GM18499 (cell line): ENCODE measurements around the gene PBX4.

Experiments
- ATAC-seq: cut with Tn5 transposase; IDR thresholded peaks from one replicate; pipeline ENCODE4 v1.9.1; 2021; ENCODE audit warnings: moderate number of reproducible peaks; ENCODE audit not compliant: insufficient read depth, unreplicated experiment

PBX4 gene

DNA sequence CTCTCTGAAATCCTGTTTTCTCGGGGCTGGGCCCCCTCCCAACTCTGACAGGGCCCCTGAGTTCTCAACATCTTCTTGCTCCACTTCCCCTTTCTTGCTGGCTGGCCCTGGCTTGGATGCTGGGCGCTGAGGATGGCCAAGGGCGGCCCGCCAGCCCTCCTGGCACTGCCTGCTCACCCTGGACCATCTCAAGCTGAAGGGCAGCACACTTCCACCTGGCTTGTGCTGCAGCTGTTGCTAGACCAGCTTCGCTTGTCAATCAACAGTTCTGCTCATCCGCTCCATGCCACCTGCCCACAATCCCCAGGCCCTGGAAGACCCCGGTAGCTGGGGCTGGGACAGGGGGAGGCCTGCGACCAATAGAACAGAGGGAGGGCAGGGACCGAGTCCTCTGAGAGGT, 31.8 kb upstream of the PBX4 start:
- ATAC-seq: no peak

DNA sequence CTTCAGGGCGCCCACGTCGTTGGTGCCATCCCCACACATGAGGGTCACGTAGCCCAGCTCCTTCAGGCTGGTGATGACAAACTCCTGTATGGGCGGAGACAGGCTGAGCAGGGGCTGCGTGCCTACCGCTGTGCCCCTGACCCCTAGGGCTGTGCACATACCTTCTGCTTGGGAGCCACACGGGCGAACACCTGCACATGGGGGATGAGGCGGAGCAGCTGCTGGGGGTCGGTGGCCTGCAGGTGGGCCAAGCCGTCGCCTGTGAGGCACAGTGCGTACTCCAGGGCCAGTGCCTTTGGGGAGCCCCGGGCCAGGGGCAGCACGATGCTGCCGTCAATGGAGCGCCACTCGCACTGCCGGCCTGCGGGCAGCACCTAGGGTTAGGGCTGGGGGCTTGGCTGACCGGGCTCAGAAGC, 31.1 kb upstream of the PBX4 start:
- ATAC-seq: no peak

DNA sequence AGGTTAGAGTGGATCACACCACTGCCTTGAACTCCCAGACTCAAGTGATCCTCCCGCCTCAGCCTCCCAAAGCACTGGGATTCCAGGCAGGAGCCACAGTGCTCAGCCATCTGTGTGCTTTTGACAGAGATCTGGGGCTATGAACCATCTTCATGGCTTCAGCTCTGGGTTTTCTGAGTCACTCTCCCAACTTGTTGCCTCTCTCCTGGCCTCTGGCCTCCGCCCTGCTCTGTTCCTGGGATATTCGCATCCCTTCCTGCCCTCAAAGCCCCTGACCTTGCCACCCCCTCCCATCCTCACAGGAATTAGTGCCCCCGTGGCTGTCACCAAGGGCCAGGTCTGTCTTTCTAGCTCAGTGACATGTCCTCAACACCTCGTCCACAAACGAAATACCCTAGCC, 30.7 kb upstream of the PBX4 start:
- ATAC-seq: no peak

DNA sequence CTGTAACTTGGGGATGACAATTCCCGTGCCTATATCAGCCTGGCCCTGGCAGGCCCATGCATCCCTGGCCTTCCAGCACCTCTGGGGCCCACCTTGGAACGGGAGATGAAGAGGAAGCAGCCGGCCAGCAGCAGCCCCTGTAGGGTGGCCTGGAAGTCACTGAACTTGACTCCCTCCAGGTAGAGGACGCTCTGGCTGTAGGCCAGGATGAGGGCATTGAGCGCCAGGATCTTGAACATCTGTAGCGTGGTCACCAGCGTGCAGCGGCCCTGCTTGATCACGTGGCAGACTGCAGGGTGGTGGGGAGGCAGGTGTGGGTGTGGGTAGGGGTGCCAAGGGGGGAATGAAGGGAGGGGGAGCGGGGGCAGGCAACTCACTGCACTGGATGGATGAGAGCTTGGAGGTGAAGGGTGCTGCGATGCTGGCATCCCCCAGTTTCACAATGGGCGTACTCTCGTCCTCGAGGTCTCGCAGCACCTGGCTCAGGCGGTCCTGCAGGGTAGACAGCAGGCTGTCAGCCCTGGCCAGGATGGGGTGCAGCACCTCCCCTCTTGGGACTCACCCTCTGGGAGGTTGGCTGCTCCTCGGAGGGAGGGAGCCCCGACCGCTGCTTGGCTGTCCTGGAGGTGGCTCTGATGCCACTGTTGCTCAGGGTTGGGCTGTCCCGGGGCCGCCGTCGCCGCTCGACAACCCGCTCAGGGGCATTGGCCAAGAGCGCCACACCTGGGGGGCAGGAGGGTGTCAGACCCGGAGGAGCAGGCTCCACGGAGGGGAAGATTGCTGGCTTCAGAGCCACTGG, 28.7 kb upstream of the PBX4 start:
- no peak for ATAC-seq

DNA sequence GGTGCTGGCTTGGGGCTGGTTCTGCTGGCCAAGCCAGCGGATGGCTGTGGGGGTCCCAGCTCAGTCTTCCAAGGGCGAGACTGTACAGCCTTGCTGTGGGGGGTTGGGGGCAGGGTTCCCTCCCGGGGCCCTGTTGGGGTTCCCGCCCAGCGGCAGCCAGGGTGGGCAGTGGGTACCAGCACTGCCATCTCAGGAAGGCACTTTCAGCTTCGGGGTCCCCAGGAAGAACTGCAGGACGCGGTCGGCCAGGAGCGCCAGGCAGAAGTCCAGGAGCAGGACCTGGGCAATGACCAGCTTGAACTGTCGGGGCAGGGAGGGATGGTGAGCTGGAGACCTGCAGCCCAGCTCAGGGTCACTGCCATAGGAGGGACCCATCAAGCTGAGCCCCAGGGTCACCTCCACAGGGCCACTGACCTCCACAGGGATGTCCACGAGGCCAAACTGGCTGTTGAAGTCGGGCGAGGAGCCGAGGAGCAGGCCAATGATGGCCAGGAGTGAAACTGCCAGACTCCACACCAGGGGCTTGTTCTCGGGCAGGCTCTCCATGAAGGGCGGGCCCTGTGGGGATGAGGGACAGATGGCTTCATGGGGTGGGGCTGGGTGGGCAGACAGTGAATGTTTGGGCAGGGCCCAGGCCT, 26.9 kb upstream of the PBX4 start:
- ATAC-seq: no peak

DNA sequence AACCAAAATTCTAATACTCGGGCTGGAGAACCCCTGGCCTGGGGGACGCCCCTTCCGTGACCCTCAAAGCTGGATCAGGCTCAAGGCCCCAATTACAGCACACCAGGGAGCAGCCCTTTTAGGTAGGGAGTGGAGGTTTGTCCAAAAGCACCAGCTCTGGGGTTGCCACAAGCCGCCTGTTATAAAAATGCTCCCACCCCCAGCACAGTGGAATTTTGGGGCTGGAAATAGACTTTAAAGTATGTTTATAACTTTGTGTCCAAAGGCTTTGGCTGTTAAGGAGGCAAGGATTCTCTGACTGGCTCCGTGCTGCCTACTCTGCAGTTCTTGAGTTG, 25.5 kb upstream of the PBX4 start:
- no peak for ATAC-seq

DNA sequence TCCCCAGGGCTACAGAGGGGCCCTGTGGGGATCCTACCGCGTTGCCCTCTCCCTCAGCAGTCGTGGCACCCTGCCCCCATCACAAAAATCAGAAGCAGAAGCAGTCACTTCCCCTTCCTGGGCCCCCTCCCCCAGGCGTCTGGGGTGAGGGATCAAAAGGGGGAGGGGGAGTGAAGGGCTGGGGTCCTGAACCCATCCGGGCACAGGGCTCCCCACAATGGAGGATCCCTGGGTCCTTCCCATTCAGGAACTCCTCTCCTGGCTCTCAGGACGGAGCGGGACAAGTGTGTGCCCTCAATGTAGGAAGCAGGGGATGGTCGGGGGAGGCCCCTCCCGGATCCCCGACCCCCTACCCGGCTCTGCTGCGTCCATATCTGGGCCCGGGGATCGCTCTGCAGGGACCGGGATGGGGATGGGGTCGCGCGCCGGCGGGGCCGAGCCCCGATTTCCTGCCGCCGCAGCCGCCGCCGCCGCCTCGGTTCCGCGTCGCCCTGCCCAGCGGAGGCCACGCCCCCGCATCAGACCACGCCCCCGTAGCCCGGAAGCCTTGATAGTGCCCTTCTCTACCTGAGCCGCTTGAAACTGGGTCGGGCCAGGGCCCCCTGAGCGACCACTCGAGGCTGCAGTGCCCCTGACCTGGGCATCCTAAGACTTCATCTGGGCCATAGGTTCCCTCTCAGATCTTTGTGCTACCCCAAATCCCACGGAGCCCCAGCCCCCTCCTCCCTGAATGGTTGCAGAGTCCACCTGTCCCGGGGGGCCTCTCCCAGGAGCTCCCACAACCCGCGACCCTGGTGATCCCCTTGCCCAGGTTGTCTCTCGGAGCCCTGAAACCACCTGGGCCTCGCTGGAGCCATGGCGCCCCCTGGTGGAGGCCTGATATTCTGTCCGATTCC, 24.9 kb upstream of the PBX4 start, which contains the start of gene GMIP:
Gene GMIP (minus strand): TSS at position 500 of the 896 bp plus-strand sequence. CDS start 128 bp downstream, at position 372.
- no peak for ATAC-seq

DNA sequence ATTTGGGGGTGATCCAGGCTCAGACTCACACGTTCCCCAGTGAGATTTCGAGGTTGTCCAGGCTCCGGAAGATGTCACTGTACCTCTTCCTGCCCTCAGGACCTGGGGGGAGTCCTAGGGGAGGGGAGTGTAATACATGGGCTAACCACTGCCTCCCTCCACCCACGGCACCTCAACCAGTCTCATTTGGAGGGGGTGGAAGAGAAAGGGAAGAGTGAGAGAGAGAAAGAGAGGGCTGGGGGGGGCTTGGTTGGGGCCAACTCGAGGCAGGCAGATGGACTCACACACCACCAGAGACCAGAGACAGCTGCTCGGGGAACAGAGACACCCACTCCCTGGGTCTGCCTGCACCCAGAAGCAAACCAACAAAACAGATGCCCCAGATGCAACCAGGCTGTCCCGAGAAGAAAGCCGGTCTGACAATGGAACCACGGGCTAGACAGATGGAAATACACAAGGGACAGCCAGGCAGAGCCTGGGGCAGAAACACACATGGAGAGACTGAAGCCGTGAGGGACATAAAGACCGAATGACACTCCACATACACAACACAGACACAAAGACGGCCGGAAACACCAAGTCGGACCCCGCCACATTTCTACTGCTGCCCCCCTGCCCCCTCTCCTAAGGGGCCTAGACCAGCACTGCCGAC, 24.1 kb upstream of the PBX4 start:
- no peak for ATAC-seq

DNA sequence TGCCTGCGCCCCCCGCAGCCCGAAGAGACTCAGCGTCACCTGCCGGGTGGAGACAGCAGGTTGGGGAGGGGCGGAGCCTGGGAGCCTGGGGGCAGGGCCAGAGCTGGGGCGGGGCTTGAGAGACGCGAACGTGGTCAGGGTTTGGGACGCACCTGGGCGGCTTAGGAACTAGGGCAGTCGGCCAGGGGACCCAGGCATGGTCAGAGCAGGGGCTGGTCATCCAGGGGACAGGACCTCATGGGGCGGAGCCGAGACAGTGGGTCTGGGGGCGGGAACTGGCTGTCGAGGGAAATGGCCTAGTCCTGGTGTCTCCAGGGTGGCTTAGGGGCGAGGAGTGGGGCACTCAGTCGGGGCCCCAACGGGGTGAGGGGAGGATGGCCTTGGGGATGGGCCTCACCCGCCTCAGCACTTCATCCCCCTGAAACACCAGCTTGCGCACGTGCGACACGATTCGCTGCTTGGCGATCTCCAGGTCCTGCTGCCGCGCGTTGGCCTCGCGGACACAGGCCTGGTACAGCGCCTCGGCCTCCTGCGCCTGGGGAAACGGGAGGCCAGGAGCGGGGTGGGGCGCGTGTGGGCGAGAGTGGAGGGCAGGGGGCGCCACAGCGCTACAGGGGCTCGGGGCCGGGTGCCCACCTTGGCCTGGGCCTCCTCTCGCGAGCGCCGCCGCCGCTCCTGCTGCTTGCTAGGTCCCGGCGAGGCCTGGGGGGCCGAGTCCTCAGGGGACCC, 19.2 kb upstream of the PBX4 start:
- no peak for ATAC-seq

DNA sequence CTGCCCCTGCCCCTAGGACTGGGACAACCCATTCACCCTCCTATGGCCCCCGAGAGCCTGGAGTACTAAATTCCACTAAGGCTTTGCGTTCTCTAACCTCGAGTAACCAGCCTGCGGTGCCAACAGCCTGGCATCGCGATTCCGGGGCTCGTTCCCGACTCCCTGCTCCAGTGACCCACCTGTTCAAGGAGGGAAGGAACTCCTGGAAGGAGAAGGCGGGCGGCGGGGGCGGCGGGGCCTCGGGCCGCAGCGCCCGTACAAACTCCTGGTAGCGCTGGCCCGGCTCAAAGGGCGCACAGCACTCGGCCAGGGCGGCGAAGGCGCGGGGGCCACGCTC, 18.7 kb upstream of the PBX4 start:
- ATAC-seq: no peak

DNA sequence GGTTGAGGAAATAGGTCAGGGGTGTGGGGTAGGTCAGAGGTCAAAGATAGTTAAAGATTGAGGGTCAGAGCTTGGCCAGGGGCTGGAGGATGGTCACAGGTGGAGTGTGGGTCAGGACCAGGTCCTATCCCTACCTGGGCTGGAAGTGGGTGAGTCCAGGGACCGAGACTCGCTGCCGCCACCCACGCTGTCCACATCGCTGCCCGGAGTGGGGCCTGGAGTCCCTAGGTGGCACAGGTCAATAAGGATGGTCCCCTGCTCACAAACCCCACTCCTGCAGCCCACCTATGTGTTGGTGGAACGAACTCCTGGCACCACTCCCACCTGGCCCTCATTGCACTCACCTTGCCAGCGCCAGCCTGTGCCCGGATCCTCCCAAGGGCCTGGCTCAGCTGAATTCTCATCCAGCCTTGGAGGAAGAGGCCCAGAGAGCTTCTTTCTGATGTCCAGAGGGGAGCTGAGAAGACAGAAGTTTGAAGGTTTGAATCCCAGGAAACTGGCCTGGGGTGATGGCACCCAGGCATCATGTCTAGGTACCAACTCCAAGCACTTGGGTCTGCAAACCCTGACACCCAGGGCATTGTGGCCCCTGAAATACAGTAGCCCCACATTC, 18.2 kb upstream of the PBX4 start:
- ATAC-seq: no peak

DNA sequence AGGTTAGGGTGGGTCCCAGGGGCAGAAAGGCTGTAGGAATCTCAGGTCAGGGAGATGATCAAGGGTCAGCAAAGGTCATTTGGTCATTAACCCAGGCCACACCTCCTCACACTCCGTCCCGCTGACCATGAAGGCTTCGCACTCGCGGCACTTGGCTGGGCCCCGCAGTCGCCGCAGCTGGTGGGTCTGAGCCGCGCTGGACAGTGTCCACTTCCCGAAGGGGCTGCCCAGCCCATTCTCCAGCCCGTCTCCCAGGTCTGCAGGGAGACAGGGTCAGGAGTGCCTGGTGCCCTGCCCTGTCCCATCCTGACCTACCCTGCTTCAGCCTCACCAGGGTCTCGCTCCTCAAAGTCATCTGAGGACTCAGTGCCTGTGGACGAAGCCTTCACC, 16.8 kb upstream of the PBX4 start:
- no peak for ATAC-seq

DNA sequence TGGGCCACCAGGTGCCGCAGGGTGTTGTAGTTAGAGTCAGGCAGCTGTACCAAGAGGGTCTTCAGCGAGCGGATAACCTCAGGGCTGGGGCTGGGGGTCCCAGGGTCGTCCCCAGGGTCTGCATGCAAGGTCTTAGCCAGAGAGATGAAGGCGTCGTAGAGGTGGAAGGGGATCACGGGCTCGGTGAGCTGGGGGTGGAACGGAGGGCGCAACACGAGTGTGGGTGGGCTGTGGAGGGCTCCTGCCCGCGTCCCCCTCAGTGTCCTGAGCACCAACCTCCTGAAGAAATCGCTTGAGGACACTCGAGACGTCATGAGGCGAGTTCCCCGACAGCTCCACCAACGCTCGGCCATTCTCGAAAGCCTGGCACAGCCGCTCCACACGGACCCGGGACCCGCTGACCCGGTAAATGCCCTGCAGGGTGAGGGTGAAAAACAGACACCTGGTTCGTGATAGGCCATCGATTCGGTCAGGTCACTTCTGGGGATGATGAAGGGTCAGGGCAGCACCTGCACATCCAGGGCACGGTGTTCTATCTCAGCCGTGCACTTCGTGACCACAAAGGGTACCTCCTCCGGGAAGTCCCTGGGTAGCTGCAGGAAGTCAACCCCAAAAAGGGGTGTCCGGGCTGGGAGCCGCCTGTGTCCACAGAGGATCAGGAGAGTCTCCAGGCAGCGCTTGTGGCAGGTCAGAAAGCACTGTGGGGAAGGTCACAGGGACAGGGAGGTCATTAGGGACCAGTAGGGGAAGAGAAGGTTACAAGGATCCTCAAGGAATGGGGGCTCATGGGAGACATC, 16.2 kb upstream of the PBX4 start:
- ATAC-seq: no peak

DNA sequence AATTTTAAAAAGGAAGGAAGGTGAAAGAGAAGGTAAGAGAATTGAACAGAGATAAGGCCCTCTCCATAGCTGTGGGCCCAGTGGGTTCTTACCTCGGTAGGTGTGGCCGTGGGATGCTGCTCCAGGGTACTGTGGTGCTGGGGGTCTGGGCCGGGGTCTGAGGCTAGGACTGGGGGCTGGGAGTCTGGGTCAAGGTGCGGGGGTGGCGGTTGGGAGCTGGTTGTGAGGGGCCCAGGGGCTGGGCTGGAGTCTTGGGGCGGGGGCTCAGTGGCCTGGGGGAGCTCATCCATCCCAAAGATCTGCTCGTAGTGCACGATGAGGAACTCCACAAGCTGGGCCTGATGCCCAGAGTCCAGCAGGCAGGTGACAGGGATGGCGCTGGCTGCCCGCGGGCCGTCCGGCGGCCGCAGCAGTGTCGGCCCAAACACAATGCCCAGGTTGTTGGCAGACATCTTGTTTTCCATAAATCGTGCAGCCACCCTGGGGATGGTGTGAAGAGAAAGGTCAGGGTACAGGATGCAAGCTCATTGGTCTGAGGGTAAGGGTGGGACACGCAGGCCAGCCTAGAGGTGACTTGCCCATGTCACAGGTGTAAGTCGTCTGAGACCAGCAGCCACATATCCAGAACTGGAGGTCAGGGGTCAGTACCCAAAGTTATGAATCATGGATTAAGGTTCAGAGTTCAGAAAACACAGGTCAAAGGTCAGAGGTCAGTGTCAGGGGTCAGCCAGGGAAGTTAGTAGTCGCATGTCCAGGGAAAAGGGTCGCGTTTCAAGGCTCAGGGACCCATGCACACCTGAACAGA, 15.4 kb upstream of the PBX4 start:
- ATAC-seq: no peak

DNA sequence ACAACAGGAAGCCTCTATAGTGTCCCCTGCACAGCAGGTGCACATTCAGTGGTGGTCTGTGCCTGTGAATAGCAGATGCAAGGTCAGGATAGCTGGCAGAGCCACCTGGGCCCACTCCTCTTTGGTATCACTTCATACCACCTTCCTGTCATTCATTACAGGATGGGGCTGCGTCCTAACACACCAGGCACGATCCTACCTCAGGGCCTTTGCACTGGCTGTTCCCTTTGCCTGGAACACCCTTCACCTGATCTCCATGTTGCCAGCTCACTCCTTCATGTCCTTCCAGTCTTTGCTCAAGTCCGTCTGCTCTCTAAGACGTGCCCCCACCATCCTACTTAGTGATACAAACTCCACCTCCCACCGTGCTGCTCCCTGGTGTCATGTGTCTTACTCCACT, 14.2 kb upstream of the PBX4 start:
- no peak for ATAC-seq

DNA sequence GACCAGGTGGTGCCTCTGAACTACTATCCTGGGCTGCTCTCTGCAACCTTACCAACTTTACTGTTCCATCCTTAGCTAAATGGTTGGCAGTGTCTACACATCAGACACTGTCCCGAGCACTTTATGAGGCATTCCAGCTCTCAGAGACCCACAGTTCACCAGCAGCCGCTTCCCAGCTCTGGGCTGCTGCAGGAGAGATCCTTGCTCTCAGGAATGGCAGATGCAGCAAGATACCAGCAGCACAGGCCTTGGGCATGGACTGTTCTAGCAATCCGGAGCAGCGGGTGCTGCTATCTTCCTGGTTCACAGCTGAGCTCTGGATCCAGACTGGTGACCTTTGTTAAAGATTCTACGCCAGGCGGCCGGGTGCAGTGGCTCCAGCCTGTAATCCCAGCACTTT, 12.9 kb upstream of the PBX4 start:
- ATAC-seq: no peak

DNA sequence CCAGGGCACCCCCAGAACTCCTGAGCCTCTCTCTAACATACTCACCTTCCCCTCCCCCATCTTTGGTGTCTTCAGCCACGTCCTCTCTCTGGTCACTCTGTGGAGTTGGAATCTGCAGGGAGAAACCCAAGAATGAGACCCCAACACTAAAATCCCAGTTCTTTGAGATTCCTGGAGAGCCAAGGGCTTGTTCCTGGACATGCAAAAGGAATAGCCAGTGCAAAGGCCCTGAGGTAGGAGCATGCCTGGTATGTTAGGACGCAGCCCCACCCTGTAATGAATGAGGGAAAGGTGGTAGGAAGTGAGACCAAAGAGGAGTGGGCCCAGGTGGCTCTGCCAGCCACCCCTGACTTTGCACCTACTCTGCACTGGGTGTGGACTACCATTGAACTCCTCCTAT, 11.9 kb upstream of the PBX4 start:
- ATAC-seq: no peak

DNA sequence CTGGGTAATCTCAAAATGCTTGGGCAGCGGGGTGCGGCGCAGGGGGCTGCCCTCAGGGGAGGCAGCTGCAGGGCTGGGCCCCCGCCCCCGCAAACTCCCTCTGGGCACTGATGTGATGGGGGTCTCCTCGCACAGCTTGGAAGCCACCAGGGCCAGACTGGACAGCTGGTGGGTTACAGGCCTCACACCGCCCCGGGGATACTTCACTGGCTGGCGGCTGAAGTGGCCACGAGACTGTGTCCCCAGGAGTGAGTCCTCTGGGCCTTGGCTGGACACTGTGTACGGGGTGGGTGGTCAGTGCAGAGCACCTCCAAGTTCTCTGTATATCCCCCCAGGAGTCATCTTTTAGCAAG, 11.6 kb upstream of the PBX4 start:
- no peak for ATAC-seq
